Adrenal gland (tissue), 12 donors: ENCODE measurements around the gene GLT8D1. TPM values are rescaled to one million over a fixed set of nuclear protein-coding genes. Genes with fewer than 3 reads are reported as not detected.

Source experiments
- DNase-seq, 7 donors: peaks; one replicate each; pipeline ENCODE4 v3.0.0-alpha.2; 2019 to 2020
- H3K27ac ChIP-seq, 5 donors: fragments of 200-600 bp; sonication (generic) in 4 of 5; 1 replicate in 3 of 5; 2 replicates in 2 of 5; pipeline versions ENCODE4 v1.5.1 to v1.8.0; 2016 to 2020; ENCODE audit warnings: mild to moderate bottlenecking in 1 of 5
- H3K27me3 ChIP-seq: fragments of 200-600 bp; 2 replicates; pipeline ENCODE4 v1.8.0; 2021
- H3K36me3 ChIP-seq, 2 donors: fragments of 200-600 bp; replicated peaks in 1 of 2; 1 replicate in 1 of 2; 2 replicates in 1 of 2; pipeline versions ENCODE4 v1.5.1 to v1.8.0; 2018 to 2022
- H3K4me1 ChIP-seq, 2 donors: fragments of 200-600 bp; replicated peaks in 1 of 2; 1 replicate in 1 of 2; 2 replicates in 1 of 2; pipeline versions ENCODE4 v1.5.1 to v1.8.0; 2018 to 2021
- H3K4me3 ChIP-seq, 4 donors: fragments of 200-600 bp; sonication (generic) in 3 of 4; one replicate each; pipeline ENCODE4 v1.5.1; 2016 to 2018
- H3K9me3 ChIP-seq, 3 donors: fragments of 200-600 bp; sonication (generic) in 1 of 3; replicated peaks in 1 of 3; 1 replicate in 2 of 3; 2 replicates in 1 of 3; pipeline versions ENCODE4 v1.5.1 to v1.8.0; 2016 to 2021
- CTCF ChIP-seq, 6 experiments: fragments of 450-650 bp in 4 of 6; fragments of 200-600 bp in 2 of 6; sonication (generic) in 1 of 6; IDR thresholded peaks; 1 replicate in 5 of 6; 2 replicates in 1 of 6; pipeline versions ENCODE4 v1.5.1 to v1.8.0; 2016 to 2021; ENCODE audit warnings: antibody characterized with exemption in 6 of 6, mild to moderate bottlenecking in 2 of 6, moderate library complexity in 1 of 6
- POLR2A ChIP-seq, 2 donors: fragments of 450-650 bp; IDR thresholded peaks; one replicate each; pipeline ENCODE4 v1.6.1; 2017; ENCODE audit warnings: antibody characterized with exemption in 2 of 2, mild to moderate bottlenecking in 2 of 2, moderate library complexity in 1 of 2
- WGBS, 4 donors: extraction: QIAGEN DNeasy Blood & Tissue Kit in 2 of 4; methylation state at CpG; one replicate each; pipeline versions ENCODE4 v1.1.5 to v1.1.7; 2013 to 2017; 5-methylcytosine and 5-hydroxymethylcytosine counted together
- intact Hi-C, 2 donors: fragments of 100-400 bp; cut with DNase I; formaldehyde crosslinking; loops; one replicate each; pipeline versions ENCODE4 v1.14.1 to v1.15.0; 2022 to 2023
- polyA plus RNA-seq, 3 donors: library from polyadenylated mRNA; stranded (reverse); fragments of 200-250 nt in 2 of 3; fragments of 350-450 nt in 1 of 3; fragmentation: Illumina TruSeq in 1 of 3; extraction: RNeasy Lipid Tissue Mini Kit (QIAGEN cat#74804) in 1 of 3; gene quantifications; one replicate each; pipeline ENCODE4 v1.2.3, GENCODE V29; 2013 to 2014
- total RNA-seq, 9 donors: library from RNA; depleted of rRNA in 4 of 9; stranded (reverse); fragments of >200 nt in 4 of 9; fragments of 120-200 nt in 1 of 9; fragmentation: NEBNext Ultra II Directional in 1 of 9; extraction: Animal tissue kit (Norgen Biotek cat#: 25700) in 1 of 9; gene quantifications; one replicate each; pipeline versions ENCODE4 v1.1.0 to v1.2.4, GENCODE V29; 2013 to 2023
- donor health status: healthy with polysubstance abuse.
- donor health status: Bipolar disorder and iron deficiency.
- donor health status: DM: yes; HTN: yes; CAD: no.
- donor health status: DM: no; HTN: no; CAD: no.
- donor health status: DM: no; HTN: no; CAD: no.
- donor health status: DM: yes; HTN: yes; CAD: no.

The GLT8D1 gene
- total and polyA plus RNA-seq, 12 donors = 49.1 to 151 (median 62.0) TPM

- DNase-seq = no peak
- no peak overlapping the region for H3K27ac ChIP-seq
- H3K27me3 ChIP-seq = no peaks in the 10 kb centered on the region
- WGBS, 4 donors = 70 to 87% (median 79%) methylated on average over 6 of the region's 6 CpGs
- H3K4me3 ChIP-seq = no peak overlapping the region
- intact Hi-C loops = no loop called here
- H3K9me3 ChIP-seq = no peaks in the 10 kb centered on the region
- no peak for TF ChIP-seq CTCF (IDR thresholded peaks at IDR 0.05)
- TF ChIP-seq POLR2A (IDR thresholded peaks at IDR 0.05) = no peak
- peaks cover 0 to 7% of the 10 kb centered on the region in 2 donors for H3K36me3 ChIP-seq
- H3K4me1 ChIP-seq = no peaks in the 10 kb centered on the region
These were observed 15.6 kb upstream of the GLT8D1 start for GRCh38 chr3:52721002-52721729.

DNA sequence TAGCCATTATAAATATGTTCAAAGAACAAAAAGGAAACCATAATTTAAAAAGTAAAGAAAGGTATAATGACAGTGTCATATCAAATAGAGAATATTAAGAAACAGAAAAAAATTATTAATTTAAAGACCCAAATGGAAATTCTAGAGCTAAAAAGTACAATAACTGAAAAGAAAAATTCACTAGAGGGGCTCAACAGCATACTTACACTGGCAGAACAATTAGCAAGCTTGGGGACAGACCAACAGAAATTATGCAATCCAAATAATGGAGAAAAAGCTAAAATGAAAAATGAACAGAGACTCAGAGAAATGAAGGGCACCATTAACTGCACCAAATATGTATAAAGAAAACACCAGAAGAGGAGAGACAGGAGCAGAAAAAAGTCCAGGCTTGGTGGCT is 14.0 kb upstream of the GLT8D1 start:
- no peak for DNase-seq
- H3K4me3 ChIP-seq = no peak overlapping the region
- H3K27ac ChIP-seq = no peak overlapping the region
- intact Hi-C loops = no loop called here
- H3K4me1 ChIP-seq = no peaks in the 10 kb centered on the region
- H3K36me3 ChIP-seq = peaks cover 0 to 7% of the 10 kb centered on the region in 2 donors
- no peaks in the 10 kb centered on the region for H3K9me3 ChIP-seq
- TF ChIP-seq POLR2A (IDR thresholded peaks at IDR 0.05) (no peak), CTCF (IDR thresholded peaks at IDR 0.05) (no peak)
- H3K27me3 ChIP-seq = no peaks in the 10 kb centered on the region

- Histone ChIP-seq H3K27me3 (no peaks in the 10 kb centered on the region), H3K36me3 (peaks cover 0 to 7% of the 10 kb centered on the region in 2 donors), H3K4me1 (no peaks in the 10 kb centered on the region), H3K4me3 (no peak overlapping the region), H3K9me3 (no peaks in the 10 kb centered on the region), H3K27ac (no peak overlapping the region)
- TF ChIP-seq CTCF (IDR thresholded peaks at IDR 0.05) = no peak
- TF ChIP-seq POLR2A (IDR thresholded peaks at IDR 0.05) = no peak
- DNase-seq = no peak
- intact Hi-C loops = no loop called here
- 75 to 95% (median 93%) methylated on average over 6 to 11 of the region's 11 CpGs for WGBS, 4 donors
These were observed 10.2 kb upstream of the GLT8D1 start for GRCh38 chr3:52715714-52716305.

- intact Hi-C loops = no loop called here
- Histone ChIP-seq H3K36me3 (peaks cover 0 to 7% of the 10 kb centered on the region in 2 donors), H3K9me3 (no peaks in the 10 kb centered on the region), H3K4me1 (no peaks in the 10 kb centered on the region), H3K4me3 (no peak overlapping the region), H3K27me3 (no peaks in the 10 kb centered on the region), H3K27ac (no peak overlapping the region)
- 53 to 69% (median 62%) methylated on average over 18 to 39 of the region's 39 CpGs for WGBS, 4 donors
- no peak for DNase-seq
- TF ChIP-seq POLR2A (IDR thresholded peaks at IDR 0.05) (no peak), CTCF (IDR thresholded peaks at IDR 0.05) (no peak)
These were observed 9.0 kb upstream of the GLT8D1 start for GRCh38 chr3:52714335-52715302.
